Measurements from ENCODE around the gene KANSL1.
"Not testable (repeated sequence)": the region's sequence is repeated elsewhere in the genome, so short reads cannot be mapped to it uniquely, and the experiment has no call there.

The KANSL1 gene

GRCh38 chr17:46097497-46097896 lies 95.7 kb downstream of the KANSL1 start:
- no peak overlapping the region for H3K4me3 ChIP-seq (ENCODE audit: low read depth, low read length)
- no peak for TF ChIP-seq MYC (IDR thresholded peaks at IDR 0.05; ENCODE audit: low read depth, low read length)
- no peak for TF ChIP-seq MAX (IDR thresholded peaks at IDR 0.05; ENCODE audit: low read depth, low read length)
- no peak for TF ChIP-seq POLR2A (IDR thresholded peaks at IDR 0.05; ENCODE audit: extremely low read depth, insufficient read length)
- TF ChIP-seq CTCF (IDR thresholded peaks at IDR 0.05; ENCODE audit: low read depth, low read length): no peak
- no peak for DNase-seq (ENCODE audit: low read depth)

GRCh38 chr17:46092991-46093390 lies 100.2 kb downstream of the KANSL1 start:
- TF ChIP-seq CTCF (IDR thresholded peaks at IDR 0.05; ENCODE audit: low read depth, low read length) (no peak), MAX (IDR thresholded peaks at IDR 0.05; ENCODE audit: low read depth, low read length) (no peak), MYC (IDR thresholded peaks at IDR 0.05; ENCODE audit: low read depth, low read length) (no peak), POLR2A (IDR thresholded peaks at IDR 0.05; ENCODE audit: extremely low read depth, insufficient read length) (no peak)
- no peak overlapping the region for H3K4me3 ChIP-seq (ENCODE audit: low read depth, low read length)
- DNase-seq (ENCODE audit: low read depth): no peak

GRCh38 chr17:46090871-46091270 lies 102.4 kb downstream of the KANSL1 start:
- no peak for DNase-seq (ENCODE audit: low read depth)
- TF ChIP-seq POLR2A (IDR thresholded peaks at IDR 0.05; ENCODE audit: extremely low read depth, insufficient read length) (no peak), MAX (IDR thresholded peaks at IDR 0.05; ENCODE audit: low read depth, low read length) (no peak), MYC (IDR thresholded peaks at IDR 0.05; ENCODE audit: low read depth, low read length) (no peak), CTCF (IDR thresholded peaks at IDR 0.05; ENCODE audit: low read depth, low read length) (no peak)
- no peak overlapping the region for H3K4me3 ChIP-seq (ENCODE audit: low read depth, low read length)

GRCh38 chr17:46089389-46089965 lies 103.8 kb downstream of the KANSL1 start:
- no peak overlapping the region for H3K4me3 ChIP-seq (ENCODE audit: low read depth, low read length)
- TF ChIP-seq MYC (IDR thresholded peaks at IDR 0.05; ENCODE audit: low read depth, low read length) (no peak), CTCF (IDR thresholded peaks at IDR 0.05; ENCODE audit: low read depth, low read length) (no peak), MAX (IDR thresholded peaks at IDR 0.05; ENCODE audit: low read depth, low read length) (no peak), POLR2A (IDR thresholded peaks at IDR 0.05; ENCODE audit: extremely low read depth, insufficient read length) (no peak)
- DNase-seq (ENCODE audit: low read depth): no peak

GRCh38 chr17:46088595-46088994 lies 104.6 kb downstream of the KANSL1 start:
- no peak for TF ChIP-seq MYC (IDR thresholded peaks at IDR 0.05; ENCODE audit: low read depth, low read length)
- no peak for TF ChIP-seq CTCF (IDR thresholded peaks at IDR 0.05; ENCODE audit: low read depth, low read length)
- no peak for TF ChIP-seq MAX (IDR thresholded peaks at IDR 0.05; ENCODE audit: low read depth, low read length)
- no peak for TF ChIP-seq POLR2A (IDR thresholded peaks at IDR 0.05; ENCODE audit: extremely low read depth, insufficient read length)
- H3K4me3 ChIP-seq (ENCODE audit: low read depth, low read length): no peak overlapping the region
- DNase-seq (ENCODE audit: low read depth): no peak

- not testable (repeated sequence) for DNase-seq (ENCODE audit: low read depth); H3K4me3 ChIP-seq (ENCODE audit: low read depth, low read length)
Measured at GRCh38 chr17:46087871-46088270, 105.4 kb downstream of the KANSL1 start.

All from NB4 (cell line).